GM21526 (cell line): ENCODE measurements around the gene HERC6.
"Not testable (repeated sequence)": the region's sequence is repeated elsewhere in the genome, so short reads cannot be mapped to it uniquely, and the experiment has no call there.

ENCODE experiments used
- ATAC-seq: cut with Tn5 transposase; IDR thresholded peaks from one replicate; pipeline ENCODE4 v1.9.1; 2021; ENCODE audit warnings: moderate library complexity; ENCODE audit not compliant: unreplicated experiment, low FRiP score

HERC6 gene

DNA sequence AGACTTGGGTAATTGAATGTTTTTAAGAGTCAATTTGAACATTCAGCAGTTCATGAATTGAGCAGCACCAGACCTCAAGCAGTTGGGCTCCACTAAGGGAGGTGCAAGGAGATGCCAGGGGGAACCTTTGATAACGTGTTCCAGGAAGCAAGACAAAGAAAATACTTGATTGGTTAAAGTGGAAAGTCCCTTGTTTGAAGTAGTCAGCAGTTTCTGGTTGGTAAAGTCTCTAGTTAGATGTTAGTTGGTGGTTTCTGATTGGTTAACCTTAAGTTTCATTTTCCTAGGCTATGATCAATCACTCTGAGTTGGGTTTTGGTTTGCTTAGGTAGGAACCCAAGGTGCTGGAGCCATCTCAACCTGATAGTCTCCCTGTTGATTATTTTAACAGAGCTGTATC lies 4.0 kb downstream of the HERC6 start:
- ATAC-seq = peak; percentile 38

DNA sequence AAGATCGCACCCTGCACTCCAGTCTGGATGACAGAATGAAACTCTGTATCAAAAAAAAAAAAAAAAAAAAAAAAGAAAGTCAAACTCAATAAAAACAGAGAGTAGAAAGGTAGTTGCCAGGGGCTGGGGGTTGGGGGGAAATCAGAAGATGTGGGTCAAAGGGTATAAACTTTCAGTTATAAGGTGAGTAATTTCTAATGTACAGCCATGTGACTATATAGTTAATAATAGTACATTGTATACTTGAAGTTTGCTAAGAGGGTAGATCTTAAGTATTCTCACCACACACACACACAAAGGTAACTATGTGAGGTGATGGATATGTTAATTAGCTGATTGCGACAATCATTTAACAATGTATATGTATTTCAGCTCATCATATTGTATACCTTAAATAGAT lies 11.5 kb downstream of the HERC6 start:
- ATAC-seq = no peak

DNA sequence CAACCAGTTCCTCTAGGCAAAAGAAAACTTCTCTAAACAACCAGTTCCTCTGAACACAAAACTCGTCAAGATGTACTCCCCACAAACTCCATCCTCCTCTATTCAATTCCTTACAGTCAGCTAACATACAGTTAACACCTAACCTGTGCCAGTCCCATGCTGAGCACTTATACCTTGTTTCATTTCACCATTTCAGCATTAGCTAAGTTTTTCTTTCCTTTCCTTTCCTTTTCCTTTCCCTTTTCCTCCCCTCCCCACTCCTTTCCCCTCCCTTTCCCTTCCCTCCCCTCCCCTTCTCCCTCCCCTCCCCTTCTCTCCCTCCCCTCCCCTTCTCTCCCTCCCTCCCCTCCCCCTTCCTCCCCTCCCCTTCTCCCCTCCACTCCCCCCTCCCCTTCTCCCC lies 13.1 kb downstream of the HERC6 start:
- no peak for ATAC-seq

DNA sequence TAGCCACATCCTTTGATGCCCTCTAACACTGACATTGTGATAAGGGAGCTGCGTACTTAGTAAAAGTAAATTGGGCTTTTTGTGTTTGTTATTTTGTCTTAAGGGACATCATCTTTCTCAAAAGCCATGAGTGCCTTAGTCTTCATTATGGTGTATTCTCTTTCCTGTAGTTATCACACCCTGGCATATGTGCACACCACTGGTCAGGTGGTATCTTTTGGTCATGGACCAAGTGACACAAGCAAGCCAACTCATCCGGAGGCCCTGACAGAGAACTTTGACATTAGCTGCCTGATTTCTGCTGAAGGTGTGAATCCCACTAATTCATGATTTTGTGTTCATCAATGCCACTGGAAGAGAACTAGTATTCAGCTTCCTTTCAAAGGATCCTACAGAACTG lies 18.0 kb downstream of the HERC6 start:
- ATAC-seq = no peak

DNA sequence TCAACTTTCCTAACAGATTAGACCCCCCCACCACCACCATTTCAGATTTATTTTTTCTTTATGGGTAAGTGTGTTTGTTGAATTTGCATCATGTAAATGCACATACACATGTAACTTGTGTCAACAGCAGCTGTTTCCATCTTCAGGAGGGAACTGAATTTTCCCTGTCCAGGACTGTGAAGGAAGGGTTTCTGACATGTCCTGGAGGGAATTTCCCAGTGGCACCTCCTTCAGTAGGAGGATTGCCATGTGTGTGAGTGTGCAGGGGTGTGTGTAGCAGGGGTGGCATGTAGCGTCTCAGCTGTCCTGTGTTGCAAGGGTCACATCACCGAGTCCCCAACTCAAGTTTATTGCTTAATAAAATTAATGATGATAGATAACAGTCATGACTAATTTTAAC lies 19.7 kb downstream of the HERC6 start:
- ATAC-seq = no peak

DNA sequence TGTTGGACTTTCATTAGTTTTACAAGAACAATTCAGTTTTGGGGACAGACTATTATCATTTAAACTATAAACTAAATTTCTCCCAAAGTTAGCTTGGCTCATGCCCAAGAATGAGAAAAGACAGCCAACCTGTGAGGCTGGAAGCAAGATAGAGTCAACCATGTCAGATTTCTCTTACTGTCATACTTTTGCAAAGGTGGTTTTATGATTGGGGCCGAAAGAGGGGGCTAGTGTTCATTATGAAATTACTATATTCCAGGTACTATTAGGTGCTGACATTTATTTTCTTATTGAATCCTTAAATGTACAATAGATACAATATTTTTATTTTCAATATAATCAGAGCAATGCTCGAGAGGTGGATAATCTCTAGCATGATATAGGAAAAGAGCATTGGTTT lies 30.6 kb downstream of the HERC6 start:
- no peak for ATAC-seq

DNA sequence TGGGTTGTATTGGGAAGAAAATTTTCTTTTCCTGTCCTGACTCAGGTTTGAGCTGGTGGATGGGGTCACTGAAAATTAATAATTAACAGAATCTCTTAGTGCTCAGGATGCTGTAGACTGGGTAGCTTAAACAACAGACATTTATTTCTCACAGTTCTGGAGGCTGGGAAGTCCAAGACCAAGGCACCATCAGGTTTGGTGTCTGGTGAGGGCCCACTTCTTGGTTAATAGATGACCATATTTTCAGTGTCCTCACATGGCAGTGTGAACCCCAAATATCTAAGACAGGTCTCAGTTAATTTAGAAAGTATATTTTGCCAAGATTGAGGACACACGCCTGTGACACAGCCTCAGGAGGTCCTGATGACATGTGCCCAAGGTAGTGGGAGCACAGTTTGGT lies 31.1 kb downstream of the HERC6 start:
- no peak for ATAC-seq

DNA sequence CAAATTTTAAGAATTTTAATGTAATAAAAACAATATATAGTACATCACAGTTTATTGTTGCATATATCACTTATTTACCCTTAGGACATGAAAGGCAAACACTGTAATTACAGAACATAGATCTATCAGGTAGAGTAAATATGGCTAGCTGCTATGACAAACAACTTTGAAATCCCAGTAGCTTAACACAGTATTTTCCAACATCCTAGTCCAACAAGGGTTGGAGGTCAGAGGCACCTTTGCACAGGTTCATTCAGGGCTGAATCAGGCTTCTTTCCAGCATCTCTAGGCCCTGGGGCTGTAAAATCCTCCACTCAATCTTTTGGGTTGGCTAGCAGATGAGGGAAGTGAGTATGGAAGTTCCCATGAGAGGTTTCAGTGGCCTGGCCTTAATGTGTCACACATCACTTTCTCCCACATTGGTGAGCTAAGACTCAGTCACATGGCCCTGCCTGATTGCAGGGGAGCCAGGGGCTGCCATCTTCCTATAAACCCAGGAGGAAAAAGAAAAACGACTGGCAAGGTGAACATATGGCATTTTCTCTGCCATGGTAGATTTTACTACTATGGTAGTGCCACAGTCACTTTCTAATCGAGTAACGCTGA lies 32.9 kb downstream of the HERC6 start:
- ATAC-seq = no peak

DNA sequence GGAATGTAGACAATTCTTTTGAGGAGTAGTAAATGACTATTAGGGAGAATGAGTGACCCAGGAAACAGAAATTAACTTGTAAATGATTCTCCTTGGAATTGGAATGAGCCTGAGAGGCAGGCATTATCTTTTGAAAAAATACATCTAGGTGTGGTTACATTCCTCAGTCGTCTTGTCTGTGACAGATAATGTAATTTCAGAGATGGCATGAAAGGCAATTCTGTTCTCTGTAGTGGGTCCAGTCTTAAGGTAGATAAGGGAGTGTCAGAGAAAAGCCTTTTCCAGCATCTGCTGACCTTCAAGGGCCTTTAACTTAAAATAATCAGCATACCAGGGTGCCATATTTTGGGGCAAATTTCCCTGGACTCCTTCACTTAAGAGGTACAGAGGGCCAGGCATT lies 35.1 kb downstream of the HERC6 start:
- no peak for ATAC-seq

DNA sequence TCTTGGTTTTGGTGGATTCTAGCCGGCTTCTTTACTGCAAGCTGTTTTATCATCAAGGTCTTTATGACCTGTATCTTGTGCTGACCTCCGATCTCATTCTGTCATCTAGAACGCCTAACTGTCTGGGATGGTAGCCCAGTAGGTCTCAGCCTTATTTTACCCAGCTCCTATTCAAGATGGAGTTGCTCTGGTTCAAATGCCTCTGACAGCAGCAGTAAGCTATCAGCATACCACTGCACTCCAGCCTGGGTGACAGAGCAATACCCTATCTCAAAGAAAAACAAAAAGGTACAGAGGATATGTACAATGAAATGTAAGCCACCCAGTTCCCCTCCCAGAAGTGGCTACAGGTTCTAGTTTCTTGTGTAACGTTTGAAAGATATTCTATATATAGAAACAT lies 36.1 kb downstream of the HERC6 start:
- no peak for ATAC-seq

DNA sequence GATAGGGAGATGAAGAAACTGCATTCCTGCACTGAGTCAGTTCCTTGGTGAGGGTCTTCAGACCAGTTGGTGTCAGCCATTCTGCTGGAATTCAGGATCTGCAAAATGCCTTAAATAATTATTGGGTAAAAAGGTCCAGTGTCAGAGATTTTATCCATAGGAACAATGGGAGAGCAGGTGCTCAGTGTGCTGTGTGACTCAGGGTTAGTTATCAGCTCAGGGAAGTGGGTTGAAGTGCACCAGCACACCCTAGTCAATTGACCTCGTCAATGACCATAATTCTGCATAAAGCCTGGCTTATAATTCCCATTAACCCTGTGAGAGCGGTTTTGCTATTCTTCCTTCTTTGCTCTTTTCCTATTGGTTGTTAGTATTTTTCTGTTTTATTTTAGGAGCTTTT lies 37.3 kb downstream of the HERC6 start:
- no peak for ATAC-seq

DNA sequence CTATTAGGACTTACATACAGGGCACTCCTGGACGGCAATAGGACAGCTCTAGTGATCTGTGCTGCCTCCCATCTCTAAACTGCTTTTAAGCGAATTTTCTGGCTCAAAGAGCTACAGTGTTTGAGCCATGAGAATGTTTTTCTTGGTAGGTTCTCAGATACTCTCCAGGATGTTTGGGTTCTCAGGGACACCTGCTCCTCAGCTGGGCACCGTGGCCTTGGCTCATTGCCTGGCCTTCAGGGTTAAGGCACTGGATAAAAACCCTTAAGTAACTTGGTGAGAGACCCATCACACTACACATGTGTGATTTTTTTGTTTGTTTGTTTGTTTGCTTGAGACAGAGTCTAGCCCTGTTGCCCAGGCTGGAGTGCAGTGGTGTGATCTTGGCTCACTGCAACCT lies 39.8 kb downstream of the HERC6 start:
- ATAC-seq = no peak

DNA sequence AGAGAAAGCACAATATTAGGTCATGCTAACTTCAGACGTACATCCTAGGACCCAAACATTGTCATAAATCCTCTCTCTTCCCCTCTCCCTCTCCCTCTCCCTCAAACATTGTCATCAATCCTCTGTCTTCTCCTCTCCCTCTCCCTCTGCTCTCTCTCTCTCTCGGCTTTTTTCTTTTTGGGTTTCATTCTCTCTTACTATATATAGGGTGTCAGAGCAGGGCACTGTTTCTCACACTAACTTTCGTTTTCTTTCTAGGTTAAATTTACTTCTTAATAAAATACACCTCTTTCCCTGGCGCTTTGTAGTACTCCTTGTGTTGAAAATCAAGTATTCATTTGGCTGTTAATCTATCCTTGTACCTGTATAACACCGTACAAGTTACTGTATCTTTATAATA lies 41.2 kb downstream of the HERC6 start:
- no peak for ATAC-seq

DNA sequence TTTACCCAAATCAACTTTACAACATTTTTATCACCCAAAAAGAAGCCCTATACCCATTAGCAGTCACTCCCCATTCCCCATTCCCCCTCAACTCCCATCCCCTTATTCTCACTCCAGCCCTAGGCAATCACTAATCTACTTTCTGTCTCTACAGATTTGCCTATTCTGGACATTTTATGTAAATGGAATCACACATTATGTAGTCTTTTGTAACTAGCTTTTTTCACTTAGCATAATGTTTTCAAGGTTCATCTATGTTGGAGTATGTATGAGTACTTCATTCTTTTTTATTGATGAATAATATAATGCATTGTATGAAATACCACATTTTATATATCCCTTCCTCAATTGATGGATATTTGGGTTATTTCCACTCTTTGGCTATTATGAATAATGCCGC lies 42.2 kb downstream of the HERC6 start:
- ATAC-seq = no peak

DNA sequence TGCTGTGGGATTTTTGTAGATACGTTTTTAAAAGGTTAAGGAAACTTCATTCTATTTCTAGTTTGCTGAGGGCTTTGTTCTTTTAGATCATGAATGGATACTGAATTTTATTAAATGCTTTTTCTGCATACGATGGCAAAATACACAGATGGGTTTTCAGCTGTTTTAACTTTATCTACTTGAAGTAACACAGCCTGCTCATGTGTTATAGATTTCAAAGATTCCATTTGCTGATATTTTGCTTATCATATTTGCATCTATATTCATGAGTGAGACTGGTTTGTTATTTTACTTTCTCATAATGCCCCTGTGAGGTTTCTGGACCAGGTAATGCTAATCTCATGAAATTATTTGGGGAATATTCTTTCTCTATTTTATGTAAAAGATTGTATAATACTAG lies 43.8 kb downstream of the HERC6 start:
- no peak for ATAC-seq

DNA sequence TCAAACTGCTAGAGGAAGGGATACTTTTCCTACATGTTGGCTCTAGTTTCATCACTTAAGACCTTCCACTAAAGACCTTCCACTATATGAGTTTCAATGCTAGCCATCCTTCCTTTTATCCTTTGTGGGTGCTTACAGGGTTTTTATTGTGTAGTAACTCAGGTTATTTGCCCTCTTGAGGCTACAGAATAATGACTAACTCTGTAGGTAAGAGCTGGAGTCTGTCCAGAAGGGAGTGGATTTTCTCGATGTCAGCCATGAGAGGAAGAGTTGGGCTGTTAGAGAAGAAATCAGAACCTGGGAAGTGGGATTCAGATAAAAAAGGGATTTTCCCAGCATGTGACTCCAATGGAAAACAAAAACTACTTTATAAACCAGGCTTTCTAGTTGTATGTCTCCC lies 50.7 kb downstream of the HERC6 start:
- ATAC-seq = no peak

DNA sequence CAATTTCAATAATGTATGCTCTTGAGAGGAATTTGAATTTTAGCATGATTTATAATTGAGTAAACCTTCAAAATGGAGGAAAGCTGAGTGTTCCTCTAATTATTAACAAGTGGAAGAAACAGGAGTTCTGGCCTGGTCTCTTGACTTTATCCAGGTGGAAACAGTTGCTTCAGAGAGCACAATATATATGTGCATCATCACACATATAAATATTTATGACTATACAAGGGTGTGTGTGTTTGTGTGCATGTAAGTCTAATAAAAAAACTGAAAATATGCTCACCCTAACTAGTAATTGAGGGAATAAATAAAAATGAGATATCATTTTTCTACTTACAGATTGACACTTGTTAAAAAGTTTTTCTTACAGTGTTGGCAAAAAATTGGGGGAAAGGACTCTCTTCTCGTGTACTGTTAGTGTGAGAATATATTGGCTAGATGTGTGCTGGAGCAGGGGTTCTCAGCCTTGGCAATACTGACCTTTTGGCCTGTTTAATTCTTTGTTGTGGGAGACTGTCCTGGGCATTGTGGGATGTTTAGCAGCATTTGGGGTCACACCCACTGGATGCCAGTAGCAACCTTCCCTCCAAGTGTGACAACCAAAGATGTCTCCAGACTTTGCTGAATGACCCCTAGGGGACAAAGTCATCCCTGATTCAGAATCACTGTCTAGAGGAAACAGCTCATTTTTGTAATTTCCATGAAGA lies 57.5 kb downstream of the HERC6 start:
- no peak for ATAC-seq

DNA sequence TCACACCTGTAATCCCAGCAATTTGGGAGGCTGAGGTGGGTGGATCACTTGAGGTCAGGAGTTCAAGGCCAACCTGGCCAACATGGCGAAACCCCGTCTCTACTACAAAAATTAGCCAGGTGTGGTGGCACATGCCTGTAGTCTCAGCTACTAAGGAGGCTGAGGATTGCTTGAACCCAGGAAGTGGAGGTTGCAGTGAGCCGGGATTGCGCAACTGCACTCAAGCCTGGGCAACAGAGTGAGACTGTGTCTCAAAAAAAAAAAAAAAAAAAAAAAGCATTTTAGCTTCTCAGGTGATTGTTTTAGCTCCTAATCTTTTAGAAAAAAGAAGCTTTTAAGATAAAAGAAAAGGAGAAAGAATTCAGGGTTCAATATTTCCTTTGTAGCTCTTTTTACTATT lies 59.2 kb downstream of the HERC6 start:
- not testable (repeated sequence) for ATAC-seq

DNA sequence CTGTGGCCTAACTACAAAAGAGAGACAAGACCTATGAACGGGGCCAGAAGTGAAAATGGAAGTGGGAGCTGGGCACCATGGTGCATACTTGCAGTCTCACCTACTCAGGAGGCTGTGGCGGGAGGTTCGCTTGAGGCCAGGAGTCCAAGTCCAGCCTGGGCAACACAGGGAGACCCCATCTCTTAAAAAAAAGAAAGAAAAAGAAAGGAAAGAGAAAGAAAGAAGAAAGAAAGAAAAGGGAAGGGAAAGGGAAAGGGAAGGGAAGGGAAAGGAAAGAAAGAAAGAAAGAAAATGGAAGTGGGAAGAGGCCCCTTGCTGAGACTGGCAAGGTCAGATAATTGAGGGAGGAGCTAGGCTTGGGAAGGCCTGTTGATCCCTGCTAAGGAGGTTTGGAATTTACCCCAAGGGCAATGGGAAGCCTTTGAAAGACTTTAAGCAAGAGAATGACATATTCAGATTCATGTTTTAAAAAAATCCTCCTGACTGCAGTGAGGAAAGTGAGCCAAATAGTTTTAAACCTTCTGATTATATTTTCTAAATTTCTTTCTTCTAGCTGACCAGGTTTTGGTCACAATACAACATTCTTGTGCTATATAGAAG lies 60.6 kb downstream of the HERC6 start:
- ATAC-seq = no peak

DNA sequence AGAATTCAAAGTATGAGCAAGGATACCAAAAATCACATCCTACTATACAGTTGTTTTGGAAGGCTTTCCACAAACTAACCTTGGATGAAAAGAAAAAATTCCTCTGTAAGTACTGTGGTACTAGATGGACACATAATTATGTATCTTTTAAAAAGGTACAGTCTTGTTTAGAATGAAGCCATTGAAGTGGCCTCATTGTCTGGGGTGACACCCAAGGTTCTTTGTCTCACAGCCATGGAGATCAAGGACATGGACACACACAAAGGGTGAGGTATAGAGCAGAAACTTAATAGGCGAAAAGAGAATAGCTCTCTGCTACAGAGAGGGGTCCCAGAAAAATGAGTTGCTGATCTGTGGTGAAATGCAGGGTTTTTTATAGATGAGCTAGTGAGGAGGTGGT lies 61.5 kb downstream of the HERC6 start:
- no peak for ATAC-seq

DNA sequence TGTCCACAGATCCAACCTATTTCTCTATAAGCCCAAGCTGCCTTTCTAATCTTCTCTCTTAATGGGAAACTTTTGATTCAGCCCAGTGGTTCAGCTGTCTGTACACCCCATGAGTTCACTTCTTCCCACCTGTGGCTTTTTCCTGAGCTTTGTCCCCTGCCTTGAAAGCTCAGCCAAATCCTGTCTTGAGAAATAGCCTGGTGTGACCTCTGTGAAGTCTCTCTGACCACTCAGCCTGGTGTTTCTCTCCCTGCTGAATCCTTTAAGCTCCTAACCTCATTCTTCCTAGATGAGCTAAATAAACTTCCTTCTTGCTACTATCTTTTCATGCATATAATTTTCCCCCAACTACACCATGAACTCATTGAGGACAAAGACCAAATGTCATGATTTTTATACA lies 63.0 kb downstream of the HERC6 start:
- no peak for ATAC-seq

DNA sequence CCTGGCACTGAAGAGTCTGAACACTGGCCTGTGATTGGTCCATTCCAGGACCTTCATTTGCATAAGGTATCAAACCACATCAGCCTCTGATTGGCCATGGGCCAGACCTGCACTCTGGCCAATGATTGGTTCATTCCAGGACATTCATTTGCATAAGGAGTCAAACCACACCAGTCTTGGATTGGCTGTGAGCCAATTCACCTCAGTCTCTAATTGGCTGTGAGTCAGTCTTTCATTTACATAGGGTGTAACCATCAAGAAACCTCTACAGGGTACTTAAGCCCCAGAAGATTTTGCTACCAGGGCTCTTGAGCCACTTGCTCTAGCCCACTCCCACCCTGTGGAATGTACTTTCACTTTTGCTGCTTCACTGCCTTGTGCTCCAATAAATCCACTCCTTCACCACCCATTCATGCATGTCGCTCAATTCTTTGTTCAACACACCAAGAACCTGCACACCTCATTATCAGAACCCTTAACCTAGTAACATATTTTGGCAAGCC lies 64.1 kb downstream of the HERC6 start:
- no peak for ATAC-seq
